ENCODE data around the gene GCC2. TPM values are rescaled to one million over a fixed set of nuclear protein-coding genes. Genes with fewer than 3 reads are reported as not detected.
A peak's percentile ranks its signal among the peaks of the same experiment; 100 is the strongest.

The GCC2 gene
- total and polyA plus RNA-seq, 9 of the 15 experiments (the other 6 are each of a cell fraction or from before 2014, with no cell fraction given): 11.4 to 35.7 (median 19.9) TPM

GRCh38 chr2:108458082-108458481 lies 9.1 kb downstream of the GCC2 start (continued):
- TF ChIP-seq MXI1 (IDR thresholded peaks at IDR 0.05; ENCODE audit: low read depth, low read length) (no peak), SIX5 (IDR thresholded peaks at IDR 0.05; ENCODE audit: borderline replicate concordance in 1 of 2, insufficient read depth in 1 of 2, low read depth in 1 of 2, low read length in 2 of 2) (no peak), ESRRA (IDR thresholded peaks at IDR 0.05; ENCODE audit: borderline replicate concordance, low read depth) (no peak), ID3 (CRISPR knock-in tag; IDR thresholded peaks at IDR 0.05) (no peak), ID3 (tag; IDR thresholded peaks at IDR 0.05) (no peak), HDAC8 (tag; IDR thresholded peaks at IDR 0.05) (no peak), JUND (IDR thresholded peaks at IDR 0.05; ENCODE audit: borderline replicate concordance, low read depth, low read length) (no peak), JUND (tag; IDR thresholded peaks at IDR 0.05; ENCODE audit: borderline replicate concordance, low read depth, low read length) (no peak), ZNF785 (CRISPR knock-in tag; IDR thresholded peaks at IDR 0.05) (no peak), CREB3 (tag; conservative IDR thresholded peaks at IDR 0.05; ENCODE audit: low read depth) (no peak), ZNF324 (CRISPR knock-in tag; IDR thresholded peaks at IDR 0.05) (peak; percentile 95), NKRF (IDR thresholded peaks at IDR 0.05; ENCODE audit: borderline replicate concordance) (no peak), COPS2 (conservative IDR thresholded peaks at IDR 0.05) (no peak), TRIM28 (IDR thresholded peaks at IDR 0.05) (peak; percentile 66), TCF3 (CRISPR knock-in tag; IDR thresholded peaks at IDR 0.05) (no peak), FOXA3 (CRISPR knock-in tag; conservative IDR thresholded peaks at IDR 0.05 in 1 of 2, IDR thresholded peaks at IDR 0.05 in 1 of 2) (no peak), PHF8 (IDR thresholded peaks at IDR 0.05; ENCODE audit: borderline replicate concordance, low read length) (no peak)
